GM23248 (cell line): Measurements from ENCODE around the gene ADPRHL1.

Source experiments
- EZH2 ChIP-seq: fragments of 200-600 bp; sonication (generic); IDR thresholded peaks from 2 replicates; pipeline ENCODE4 v1.6.1; 2018; ENCODE audit warnings: antibody characterized with exemption, mild to moderate bottlenecking; ENCODE audit not compliant: insufficient read depth, poor library complexity, severe bottlenecking
- EZH2phosphoT487 ChIP-seq: fragments of 200-600 bp; sonication (generic); IDR thresholded peaks from 2 replicates; pipeline ENCODE4 v1.6.1; 2018; ENCODE audit warnings: antibody characterized with exemption, moderate library complexity, mild to moderate bottlenecking, low read depth; ENCODE audit not compliant: insufficient read depth

GRCh38 chr13:113365971-113366588 is 87.2 kb downstream of the ADPRHL1 start:
- TF ChIP-seq EZH2 (no peak), EZH2phosphoT487 (no peak)
